Kidney (tissue), 14 donors: Measurements from ENCODE around the gene RHEBL1. TPM values are rescaled to one million over a fixed set of nuclear protein-coding genes. Genes with fewer than 3 reads are reported as not detected.

Source experiments
- DNase-seq, 5 donors: peaks; one replicate each; pipeline ENCODE4 v3.0.0-alpha.2; 2013 to 2020
- FAIRE-seq: peaks from 2 replicates; lab custom pipeline; 2012; peaks lifted over from hg19 to GRCh38; lab: Jason Lieb, UNC
- H3K27ac ChIP-seq, 2 donors: one replicate each; pipeline ENCODE4 v1.7.0; 2013; ENCODE audit warnings: low read depth in 2 of 2, low read length in 2 of 2, inconsistent platforms in 1 of 2
- H3K27me3 ChIP-seq: one replicate; pipeline ENCODE4 v1.7.1; 2013; ENCODE audit warnings: low read length, inconsistent platforms; ENCODE audit not compliant: control insufficient read depth, insufficient read depth
- H3K36me3 ChIP-seq, 3 donors: one replicate each; pipeline versions ENCODE4 v1.7.0 to v1.7.1; 2013; ENCODE audit warnings: low read length in 3 of 3, control low read depth in 1 of 3, inconsistent platforms in 1 of 3; ENCODE audit not compliant: insufficient read depth in 3 of 3, control insufficient read depth in 2 of 3
- H3K4me1 ChIP-seq, 3 donors: one replicate each; pipeline versions ENCODE4 v1.7.0 to v1.7.1; 2013; ENCODE audit warnings: low read length in 3 of 3, inconsistent platforms in 1 of 3, low read depth in 1 of 3; ENCODE audit not compliant: control insufficient read depth in 2 of 3, insufficient read depth in 2 of 3
- H3K4me3 ChIP-seq, 3 donors: one replicate each; pipeline versions ENCODE4 v1.7.0 to v1.8.1; 2013; ENCODE audit warnings: low read length in 3 of 3, control low read depth in 1 of 3, inconsistent platforms in 1 of 3
- H3K9ac ChIP-seq, 3 donors: one replicate each; pipeline versions ENCODE4 v1.7.0 to v1.7.1; 2013; ENCODE audit warnings: low read length in 3 of 3, control low read depth in 1 of 3, inconsistent platforms in 1 of 3
- H3K9me3 ChIP-seq, 3 donors: one replicate each; pipeline versions ENCODE4 v1.7.0 to v1.7.1; 2013; ENCODE audit warnings: low read length in 3 of 3, control low read depth in 1 of 3, inconsistent platforms in 1 of 3; ENCODE audit not compliant: control insufficient read depth in 2 of 3, insufficient read depth in 1 of 3
- intact Hi-C: fragments of 100-400 bp; cut with DNase I; formaldehyde crosslinking; loops from one replicate; pipeline ENCODE4 v1.11.1; 2022
- polyA plus RNA-seq: library from polyadenylated mRNA; stranded (reverse); fragments of 350-450 nt; fragmentation: Illumina TruSeq; extraction: RNeasy Lipid Tissue Mini Kit (QIAGEN cat#74804); gene quantifications from one replicate; pipeline ENCODE4 v1.2.3, GENCODE V29; 2014; ENCODE audit warnings: low read depth, low replicate concordance; ENCODE audit not compliant: insufficient read depth
- total RNA-seq: library from RNA; stranded (reverse); fragmentation: NEBNext Ultra II Directional; extraction: Animal tissue kit (Norgen Biotek cat#: 25700); gene quantifications from one replicate; pipeline ENCODE4 v1.2.1, GENCODE V29; 2021
- TF ChIP-seq, protein P1 (sequence below): IDR thresholded peaks from 3 replicates; pipeline ENCODE4 v1.5.1; 2012; ENCODE audit warnings: mild to moderate bottlenecking, moderate library complexity, borderline replicate concordance; ENCODE audit not compliant: insufficient read depth; ENCODE audit errors: extremely low read depth
- donor health status: control.
- donor health status: control.
- donor health status: control.
- donor health status: control.
- donor health status: control.
- donor health status: DM: yes; HTN: yes; CAD: no.
- donor health status: Normal renal cell carcinoma (clear cell type).

Gene RHEBL1
- total and polyA plus RNA-seq, 2 donors from 2014 or later: 0.52 to 0.69 TPM

DNA sequence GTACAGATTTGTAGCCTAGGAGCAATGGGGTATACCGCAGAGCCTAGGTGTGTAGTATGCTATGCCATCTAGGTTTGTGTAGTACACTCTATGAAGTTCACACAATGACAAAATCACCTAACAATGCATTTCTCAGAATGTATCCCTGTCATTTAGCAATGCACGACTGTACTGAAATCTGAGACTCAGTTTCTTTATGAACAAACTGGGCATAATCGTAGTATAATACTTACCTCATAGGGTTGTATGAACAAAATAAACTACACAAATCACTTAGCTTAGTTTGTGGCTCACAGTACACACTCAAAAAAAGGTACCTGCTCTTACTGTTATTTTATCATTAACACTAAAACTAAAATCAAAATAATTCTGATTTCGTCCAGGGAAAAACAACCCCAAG, 44.3 kb downstream of the RHEBL1 start:
- Histone ChIP-seq H3K36me3 (peaks cover 8 to 65% (median 51%) of the 10 kb centered on the region in 3 donors), H3K9me3 (no peaks in the 10 kb centered on the region), H3K4me1 (no peaks in the 10 kb centered on the region), H3K4me3 (no peak overlapping the region), H3K9ac (no peak overlapping the region), H3K27ac (no peak overlapping the region), H3K27me3 (no peaks in the 10 kb centered on the region)
- no peak for FAIRE-seq
- TF ChIP-seq, protein P1, sequence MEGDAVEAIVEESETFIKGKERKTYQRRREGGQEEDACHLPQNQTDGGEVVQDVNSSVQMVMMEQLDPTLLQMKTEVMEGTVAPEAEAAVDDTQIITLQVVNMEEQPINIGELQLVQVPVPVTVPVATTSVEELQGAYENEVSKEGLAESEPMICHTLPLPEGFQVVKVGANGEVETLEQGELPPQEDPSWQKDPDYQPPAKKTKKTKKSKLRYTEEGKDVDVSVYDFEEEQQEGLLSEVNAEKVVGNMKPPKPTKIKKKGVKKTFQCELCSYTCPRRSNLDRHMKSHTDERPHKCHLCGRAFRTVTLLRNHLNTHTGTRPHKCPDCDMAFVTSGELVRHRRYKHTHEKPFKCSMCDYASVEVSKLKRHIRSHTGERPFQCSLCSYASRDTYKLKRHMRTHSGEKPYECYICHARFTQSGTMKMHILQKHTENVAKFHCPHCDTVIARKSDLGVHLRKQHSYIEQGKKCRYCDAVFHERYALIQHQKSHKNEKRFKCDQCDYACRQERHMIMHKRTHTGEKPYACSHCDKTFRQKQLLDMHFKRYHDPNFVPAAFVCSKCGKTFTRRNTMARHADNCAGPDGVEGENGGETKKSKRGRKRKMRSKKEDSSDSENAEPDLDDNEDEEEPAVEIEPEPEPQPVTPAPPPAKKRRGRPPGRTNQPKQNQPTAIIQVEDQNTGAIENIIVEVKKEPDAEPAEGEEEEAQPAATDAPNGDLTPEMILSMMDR: no peak
- DNase-seq: no peak
- intact Hi-C loops: no loop called here

DNA sequence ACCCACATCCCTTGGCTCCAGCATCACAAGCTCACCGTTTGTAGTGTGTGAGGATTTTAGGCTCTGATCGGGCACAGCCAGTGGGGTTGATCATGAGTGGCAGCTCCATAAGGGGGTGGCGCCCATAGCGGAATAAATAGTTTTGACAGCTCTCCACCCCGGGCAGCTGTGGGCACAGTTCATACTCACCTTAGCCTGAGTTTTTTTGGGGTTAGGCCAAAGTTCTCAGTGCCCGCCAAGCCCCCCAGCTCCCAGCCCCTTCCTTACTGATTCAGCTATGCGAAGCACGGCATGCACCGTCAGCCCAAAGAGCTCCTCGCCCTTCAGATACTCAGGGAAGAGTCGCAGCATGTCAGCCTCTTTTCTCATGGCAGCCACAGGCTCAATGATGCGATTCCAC, 45.2 kb downstream of the RHEBL1 start:
- Histone ChIP-seq H3K27ac (no peak overlapping the region), H3K36me3 (peaks cover 8 to 65% (median 48%) of the 10 kb centered on the region in 3 donors), H3K4me1 (no peaks in the 10 kb centered on the region), H3K27me3 (no peaks in the 10 kb centered on the region), H3K9ac (no peak overlapping the region), H3K9me3 (no peaks in the 10 kb centered on the region), H3K4me3 (no peak overlapping the region)
- TF ChIP-seq, protein P1: no peak
- intact Hi-C loops: no loop called here
- FAIRE-seq (no peak), DNase-seq (no peak)

DNA sequence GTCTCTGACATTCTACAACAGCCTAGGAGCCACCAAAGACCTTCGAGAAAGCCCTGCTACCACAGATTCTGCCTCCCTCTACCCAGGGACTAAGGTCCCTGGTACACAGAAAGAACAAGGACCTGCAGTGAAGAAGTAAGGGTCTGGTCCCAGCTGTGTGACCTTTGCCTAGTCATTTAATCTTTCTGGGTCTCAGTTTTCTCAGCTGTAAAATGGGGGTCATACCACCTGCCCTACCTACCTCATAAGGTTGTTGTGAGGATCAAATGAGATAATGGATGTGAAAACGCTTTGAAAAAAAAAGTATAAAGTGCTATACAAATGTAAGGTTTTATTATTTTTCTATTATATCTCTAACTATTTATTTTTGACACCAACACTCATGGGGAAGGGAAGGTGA, 46.0 kb downstream of the RHEBL1 start:
- H3K9me3 ChIP-seq: no peaks in the 10 kb centered on the region
- intact Hi-C loops: no loop called here
- DNase-seq: no peak
- H3K9ac ChIP-seq: no peak overlapping the region
- no peaks in the 10 kb centered on the region for H3K4me1 ChIP-seq
- TF ChIP-seq, protein P1: no peak
- no peak overlapping the region for H3K4me3 ChIP-seq
- H3K36me3 ChIP-seq: peaks cover 8 to 59% (median 48%) of the 10 kb centered on the region in 3 donors
- H3K27ac ChIP-seq: no peak overlapping the region
- no peaks in the 10 kb centered on the region for H3K27me3 ChIP-seq
- no peak for FAIRE-seq
